ENCODE measurements around the gene RIMKLA.

The RIMKLA gene

GRCh38 chr1:42348498-42348897 is 32.1 kb upstream of the RIMKLA start:
- Histone ChIP-seq H3K9ac (ENCODE audit: low read depth, low read length) (no peak overlapping the region), H3K36me3 (ENCODE audit: insufficient read depth, low read depth, low read length) (no peaks in the 10 kb centered on the region), H3K27me3 (ENCODE audit: insufficient read depth, low read length) (no peaks in the 10 kb centered on the region; the same call in 1 of the 2 replicates), H3K27ac (ENCODE audit: low read length) (no peak overlapping the region), H3K4me1 (ENCODE audit: insufficient read depth, low read length) (no peaks in the 10 kb centered on the region), H3K4me3 (ENCODE audit: low read length) (no peak overlapping the region), H3K9me3 (ENCODE audit: insufficient read depth, low read depth, low read length) (no peaks in the 10 kb centered on the region)

GRCh38 chr1:42350086-42350485 is 30.5 kb upstream of the RIMKLA start:
- Histone ChIP-seq H3K27me3 (ENCODE audit: insufficient read depth, low read length) (no peaks in the 10 kb centered on the region; the same call in 1 of the 2 replicates), H3K9ac (ENCODE audit: low read depth, low read length) (no peak overlapping the region), H3K27ac (ENCODE audit: low read length) (no peak overlapping the region), H3K4me1 (ENCODE audit: insufficient read depth, low read length) (no peaks in the 10 kb centered on the region), H3K36me3 (ENCODE audit: insufficient read depth, low read depth, low read length) (no peaks in the 10 kb centered on the region), H3K9me3 (ENCODE audit: insufficient read depth, low read depth, low read length) (no peaks in the 10 kb centered on the region), H3K4me3 (ENCODE audit: low read length) (no peak overlapping the region)

GRCh38 chr1:42358791-42359190 is 21.8 kb upstream of the RIMKLA start:
- no peaks in the 10 kb centered on the region for H3K9me3 ChIP-seq (ENCODE audit: insufficient read depth, low read depth, low read length)
- H3K4me3 ChIP-seq (ENCODE audit: low read length), result no peak overlapping the region
- H3K27me3 ChIP-seq (ENCODE audit: insufficient read depth, low read length), result no peaks in the 10 kb centered on the region
- no peaks in the 10 kb centered on the region for H3K36me3 ChIP-seq (ENCODE audit: insufficient read depth, low read depth, low read length)
- no peak overlapping the region for H3K9ac ChIP-seq (ENCODE audit: low read depth, low read length)
- H3K27ac ChIP-seq (ENCODE audit: low read length), result no peak overlapping the region
- no peaks in the 10 kb centered on the region for H3K4me1 ChIP-seq (ENCODE audit: insufficient read depth, low read length)

GRCh38 chr1:42359466-42359865 is 21.1 kb upstream of the RIMKLA start:
- Histone ChIP-seq H3K9ac (ENCODE audit: low read depth, low read length) (no peak overlapping the region), H3K9me3 (ENCODE audit: insufficient read depth, low read depth, low read length) (no peaks in the 10 kb centered on the region), H3K36me3 (ENCODE audit: insufficient read depth, low read depth, low read length) (no peaks in the 10 kb centered on the region), H3K27me3 (ENCODE audit: insufficient read depth, low read length) (no peaks in the 10 kb centered on the region), H3K4me3 (ENCODE audit: low read length) (no peak overlapping the region), H3K4me1 (ENCODE audit: insufficient read depth, low read length) (no peaks in the 10 kb centered on the region), H3K27ac (ENCODE audit: low read length) (no peak overlapping the region)

- no peak overlapping the region for H3K27ac ChIP-seq (ENCODE audit: low read length)
- no peaks in the 10 kb centered on the region for H3K9me3 ChIP-seq (ENCODE audit: insufficient read depth, low read depth, low read length)
- H3K4me3 ChIP-seq (ENCODE audit: low read length), result no peak overlapping the region
- H3K4me1 ChIP-seq (ENCODE audit: insufficient read depth, low read length), result no peaks in the 10 kb centered on the region
- no peaks in the 10 kb centered on the region for H3K36me3 ChIP-seq (ENCODE audit: insufficient read depth, low read depth, low read length)
- no peaks in the 10 kb centered on the region for H3K27me3 ChIP-seq (ENCODE audit: insufficient read depth, low read length)
- no peak overlapping the region for H3K9ac ChIP-seq (ENCODE audit: low read depth, low read length)
Observed at GRCh38 chr1:42364089-42364488, 16.5 kb upstream of the RIMKLA start.

- Histone ChIP-seq H3K36me3 (ENCODE audit: insufficient read depth, low read depth, low read length) (no peaks in the 10 kb centered on the region), H3K4me1 (ENCODE audit: insufficient read depth, low read length) (no peaks in the 10 kb centered on the region), H3K4me3 (ENCODE audit: low read length) (no peak overlapping the region), H3K27ac (ENCODE audit: low read length) (no peak overlapping the region), H3K9ac (ENCODE audit: low read depth, low read length) (no peak overlapping the region), H3K27me3 (ENCODE audit: insufficient read depth, low read length) (no peaks in the 10 kb centered on the region), H3K9me3 (ENCODE audit: insufficient read depth, low read depth, low read length) (no peaks in the 10 kb centered on the region)
Observed at GRCh38 chr1:42364542-42364941, 16.1 kb upstream of the RIMKLA start.

GRCh38 chr1:42365118-42365517 is 15.5 kb upstream of the RIMKLA start:
- Histone ChIP-seq H3K27ac (ENCODE audit: low read length) (no peak overlapping the region), H3K4me3 (ENCODE audit: low read length) (no peak overlapping the region), H3K4me1 (ENCODE audit: insufficient read depth, low read length) (no peaks in the 10 kb centered on the region), H3K36me3 (ENCODE audit: insufficient read depth, low read depth, low read length) (no peaks in the 10 kb centered on the region), H3K9ac (ENCODE audit: low read depth, low read length) (no peak overlapping the region), H3K9me3 (ENCODE audit: insufficient read depth, low read depth, low read length) (no peaks in the 10 kb centered on the region), H3K27me3 (ENCODE audit: insufficient read depth, low read length) (0 out of 2 replicates have a peak, but pooled peaks cover 1% of the 10 kb centered on the region)

- Histone ChIP-seq H3K9ac (ENCODE audit: low read depth, low read length) (no peak overlapping the region), H3K4me3 (ENCODE audit: low read length) (no peak overlapping the region), H3K9me3 (ENCODE audit: insufficient read depth, low read depth, low read length) (no peaks in the 10 kb centered on the region), H3K36me3 (ENCODE audit: insufficient read depth, low read depth, low read length) (no peaks in the 10 kb centered on the region), H3K27me3 (ENCODE audit: insufficient read depth, low read length) (0 out of 2 replicates have a peak, but pooled peaks cover 14% of the 10 kb centered on the region), H3K27ac (ENCODE audit: low read length) (no peak overlapping the region), H3K4me1 (ENCODE audit: insufficient read depth, low read length) (no peaks in the 10 kb centered on the region)
Observed at GRCh38 chr1:42368096-42368795, 12.3 kb upstream of the RIMKLA start.

GRCh38 chr1:42369471-42369870 is 11.1 kb upstream of the RIMKLA start:
- 0 out of 2 replicates have a peak, but pooled peaks cover 14% of the 10 kb centered on the region for H3K27me3 ChIP-seq (ENCODE audit: insufficient read depth, low read length)
- no peak overlapping the region for H3K4me3 ChIP-seq (ENCODE audit: low read length)

GRCh38 chr1:42370876-42371549 is 9.6 kb upstream of the RIMKLA start:
- Histone ChIP-seq H3K27me3 (ENCODE audit: insufficient read depth, low read length) (0 out of 2 replicates have a peak, but pooled peaks cover 14% of the 10 kb centered on the region), H3K4me3 (ENCODE audit: low read length) (no peak overlapping the region), H3K9ac (ENCODE audit: low read depth, low read length) (no peak overlapping the region), H3K4me1 (ENCODE audit: insufficient read depth, low read length) (no peaks in the 10 kb centered on the region), H3K9me3 (ENCODE audit: insufficient read depth, low read depth, low read length) (no peaks in the 10 kb centered on the region), H3K27ac (ENCODE audit: low read length) (no peak overlapping the region), H3K36me3 (ENCODE audit: insufficient read depth, low read depth, low read length) (no peaks in the 10 kb centered on the region)

More at GRCh38 chr1:42369471-42369870, 11.1 kb upstream of the RIMKLA start:
- Histone ChIP-seq H3K9me3 (ENCODE audit: insufficient read depth, low read depth, low read length) (no peaks in the 10 kb centered on the region), H3K9ac (ENCODE audit: low read depth, low read length) (no peak overlapping the region), H3K36me3 (ENCODE audit: insufficient read depth, low read depth, low read length) (no peaks in the 10 kb centered on the region), H3K4me1 (ENCODE audit: insufficient read depth, low read length) (no peaks in the 10 kb centered on the region), H3K27ac (ENCODE audit: low read length) (no peak overlapping the region)

GRCh38 chr1:42372796-42373195 is 7.8 kb upstream of the RIMKLA start:
- Histone ChIP-seq H3K4me3 (ENCODE audit: low read length) (no peak overlapping the region), H3K9ac (ENCODE audit: low read depth, low read length) (no peak overlapping the region), H3K27ac (ENCODE audit: low read length) (no peak overlapping the region), H3K27me3 (ENCODE audit: insufficient read depth, low read length) (peaks cover 14% of the 10 kb centered on the region; the same call in 1 of the 2 replicates), H3K4me1 (ENCODE audit: insufficient read depth, low read length) (no peaks in the 10 kb centered on the region), H3K36me3 (ENCODE audit: insufficient read depth, low read depth, low read length) (no peaks in the 10 kb centered on the region), H3K9me3 (ENCODE audit: insufficient read depth, low read depth, low read length) (no peaks in the 10 kb centered on the region)

All from iPS-20b (cell line).